Measurements from ENCODE around the gene SLC35E1.
A peak's percentile ranks its signal among the peaks of the same experiment; 100 is the strongest.

The SLC35E1 gene

DNA sequence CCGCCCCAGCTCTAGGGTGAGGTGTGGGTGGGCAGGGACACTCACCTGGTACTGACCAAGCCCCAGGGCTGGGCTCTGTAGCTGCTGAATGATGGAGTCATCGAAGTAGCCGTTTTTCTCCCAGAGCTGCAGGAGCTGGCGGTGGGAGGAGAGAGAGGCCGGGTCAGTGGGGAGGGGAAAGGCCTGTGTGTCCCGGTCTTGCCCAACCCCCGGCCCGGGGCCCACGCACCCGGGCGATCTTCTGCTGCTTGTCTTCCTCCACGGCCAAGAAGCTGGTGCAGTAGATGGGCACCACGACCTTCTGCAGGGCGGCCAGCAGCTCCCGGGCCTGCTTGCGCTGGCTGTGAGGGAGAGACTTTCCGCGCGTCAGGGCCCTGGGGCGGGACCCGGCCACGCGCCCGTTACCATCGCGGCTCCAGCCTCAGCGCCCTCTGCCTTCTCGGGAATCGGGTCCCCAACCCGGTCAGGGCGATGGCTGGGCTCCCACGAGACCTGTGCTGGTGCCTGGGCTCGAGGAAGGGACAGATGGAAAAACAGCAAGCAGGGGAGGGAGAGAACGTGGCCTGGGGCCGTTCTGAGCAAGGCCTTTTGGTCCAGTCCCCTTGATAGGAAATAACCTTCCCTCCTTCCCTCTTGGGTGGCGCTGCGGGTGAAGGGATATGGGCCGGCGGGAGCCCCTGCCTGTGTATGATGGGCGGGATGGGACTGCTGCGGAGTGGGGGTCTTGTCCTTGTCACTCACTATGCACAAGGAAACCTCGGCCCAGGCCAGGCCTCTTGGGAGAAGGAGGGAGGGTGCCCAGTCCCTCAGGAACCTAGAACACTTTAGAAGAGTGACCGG is 41.5 kb downstream of the SLC35E1 start:
- DNase-seq (ENCODE audit: low read depth), result no peak
- TF ChIP-seq, protein P1, sequence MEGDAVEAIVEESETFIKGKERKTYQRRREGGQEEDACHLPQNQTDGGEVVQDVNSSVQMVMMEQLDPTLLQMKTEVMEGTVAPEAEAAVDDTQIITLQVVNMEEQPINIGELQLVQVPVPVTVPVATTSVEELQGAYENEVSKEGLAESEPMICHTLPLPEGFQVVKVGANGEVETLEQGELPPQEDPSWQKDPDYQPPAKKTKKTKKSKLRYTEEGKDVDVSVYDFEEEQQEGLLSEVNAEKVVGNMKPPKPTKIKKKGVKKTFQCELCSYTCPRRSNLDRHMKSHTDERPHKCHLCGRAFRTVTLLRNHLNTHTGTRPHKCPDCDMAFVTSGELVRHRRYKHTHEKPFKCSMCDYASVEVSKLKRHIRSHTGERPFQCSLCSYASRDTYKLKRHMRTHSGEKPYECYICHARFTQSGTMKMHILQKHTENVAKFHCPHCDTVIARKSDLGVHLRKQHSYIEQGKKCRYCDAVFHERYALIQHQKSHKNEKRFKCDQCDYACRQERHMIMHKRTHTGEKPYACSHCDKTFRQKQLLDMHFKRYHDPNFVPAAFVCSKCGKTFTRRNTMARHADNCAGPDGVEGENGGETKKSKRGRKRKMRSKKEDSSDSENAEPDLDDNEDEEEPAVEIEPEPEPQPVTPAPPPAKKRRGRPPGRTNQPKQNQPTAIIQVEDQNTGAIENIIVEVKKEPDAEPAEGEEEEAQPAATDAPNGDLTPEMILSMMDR (IDR thresholded peaks at IDR 0.05; ENCODE audit: control insufficient read depth, extremely low read depth, insufficient read depth), result no peak
- H3K4me3 ChIP-seq (ENCODE audit: low read depth, low read length), result no peak overlapping the region

DNA sequence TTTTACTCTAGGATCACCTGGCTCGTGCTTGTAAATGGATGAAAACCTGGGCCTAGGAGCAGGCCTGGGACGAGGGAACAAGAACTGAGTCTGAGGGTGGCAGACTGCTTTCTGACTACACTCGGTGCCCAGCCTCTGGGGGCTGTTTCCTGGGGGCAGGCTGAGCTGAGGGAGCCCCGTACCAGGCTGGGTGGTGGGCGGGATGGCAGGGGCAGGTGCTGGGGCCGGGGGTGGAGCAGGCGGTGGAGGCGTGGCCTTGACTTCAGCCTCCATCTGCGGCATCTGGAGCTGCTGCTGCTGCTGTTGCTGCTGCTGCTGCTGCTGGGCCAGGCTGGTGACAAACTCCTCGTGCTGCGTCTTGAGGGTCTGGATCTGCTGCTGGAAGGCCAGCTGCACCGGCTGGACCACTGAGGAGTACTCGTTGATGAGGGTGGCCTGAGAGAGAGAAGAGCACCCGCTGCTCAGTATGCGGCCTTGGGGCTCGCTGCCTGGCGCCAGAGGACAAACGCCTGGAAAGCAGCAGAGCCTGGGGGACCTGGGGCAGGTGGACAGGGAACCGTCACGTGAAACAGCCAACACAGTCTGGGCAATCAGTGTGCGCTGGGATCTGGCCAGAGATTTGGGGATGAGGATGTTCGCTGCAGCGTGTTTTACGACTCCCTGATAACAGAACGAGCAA is 42.6 kb downstream of the SLC35E1 start:
- H3K4me3 ChIP-seq (ENCODE audit: low read depth, low read length), result no peak overlapping the region
- DNase-seq (ENCODE audit: low read depth), result no peak
- TF ChIP-seq, protein P1 (IDR thresholded peaks at IDR 0.05; ENCODE audit: control insufficient read depth, extremely low read depth, insufficient read depth), result no peak

DNA sequence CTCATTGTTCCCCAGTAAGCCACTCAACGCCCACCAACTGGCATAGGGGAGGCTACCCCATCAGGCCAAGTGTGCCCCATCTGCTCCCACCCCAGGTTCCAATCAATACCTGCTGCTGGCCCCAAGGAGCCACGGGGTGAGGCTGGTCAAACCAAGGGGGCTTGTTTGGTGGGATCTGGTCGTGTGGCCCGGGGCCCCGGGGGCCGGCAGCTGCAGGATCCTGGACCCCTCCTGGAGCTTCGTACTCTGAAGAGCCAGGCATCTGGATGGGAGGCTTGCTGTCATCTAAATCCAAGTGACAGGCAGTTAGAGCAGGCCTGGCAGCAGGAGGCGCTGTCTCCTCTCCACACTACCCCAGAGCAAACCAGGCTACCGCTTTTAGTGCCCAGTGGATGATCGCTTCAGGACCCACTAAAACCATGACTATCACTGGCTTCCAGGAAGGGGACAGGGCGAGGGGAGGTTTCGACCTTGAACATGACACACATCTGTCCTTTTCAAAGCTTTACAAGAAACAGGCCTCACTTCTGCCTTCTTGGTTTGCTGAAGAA is 44.2 kb downstream of the SLC35E1 start:
- no peak overlapping the region for H3K4me3 ChIP-seq (ENCODE audit: low read depth, low read length)
- TF ChIP-seq, protein P1 (IDR thresholded peaks at IDR 0.05; ENCODE audit: control insufficient read depth, extremely low read depth, insufficient read depth), result peak; percentile 66
- no peak for DNase-seq (ENCODE audit: low read depth)

DNA sequence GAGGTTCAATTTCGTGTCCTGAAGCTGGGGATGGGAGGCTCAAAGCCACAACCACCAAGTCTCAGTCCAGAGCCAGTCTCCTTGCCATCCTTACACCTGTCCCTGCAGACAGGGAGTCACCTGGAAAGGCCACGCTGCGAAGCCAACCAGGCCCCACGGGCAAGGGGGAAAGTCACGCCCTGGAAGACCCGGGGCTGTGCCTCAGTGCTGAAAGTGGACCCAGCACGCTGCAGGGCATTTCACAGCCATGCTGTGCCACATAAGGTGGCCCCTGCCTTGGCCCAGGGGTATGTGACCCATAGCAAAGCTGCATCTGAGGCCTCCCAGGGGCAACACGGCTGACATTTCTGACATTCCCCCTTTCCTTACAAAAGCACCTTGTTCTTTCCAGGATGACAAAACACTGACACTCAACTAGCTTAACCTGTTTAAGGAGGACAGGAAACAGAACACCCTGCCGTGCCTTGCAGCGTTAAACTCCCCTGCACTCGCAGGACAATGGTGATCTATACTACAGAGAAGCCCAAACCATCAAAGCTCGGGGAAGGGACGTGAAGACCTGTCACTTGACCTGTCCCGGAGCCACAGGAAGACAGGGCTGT is 44.8 kb downstream of the SLC35E1 start:
- TF ChIP-seq, protein P1 (IDR thresholded peaks at IDR 0.05; ENCODE audit: control insufficient read depth, extremely low read depth, insufficient read depth), result no peak
- no peak overlapping the region for H3K4me3 ChIP-seq (ENCODE audit: low read depth, low read length)
- no peak for DNase-seq (ENCODE audit: low read depth)

DNA sequence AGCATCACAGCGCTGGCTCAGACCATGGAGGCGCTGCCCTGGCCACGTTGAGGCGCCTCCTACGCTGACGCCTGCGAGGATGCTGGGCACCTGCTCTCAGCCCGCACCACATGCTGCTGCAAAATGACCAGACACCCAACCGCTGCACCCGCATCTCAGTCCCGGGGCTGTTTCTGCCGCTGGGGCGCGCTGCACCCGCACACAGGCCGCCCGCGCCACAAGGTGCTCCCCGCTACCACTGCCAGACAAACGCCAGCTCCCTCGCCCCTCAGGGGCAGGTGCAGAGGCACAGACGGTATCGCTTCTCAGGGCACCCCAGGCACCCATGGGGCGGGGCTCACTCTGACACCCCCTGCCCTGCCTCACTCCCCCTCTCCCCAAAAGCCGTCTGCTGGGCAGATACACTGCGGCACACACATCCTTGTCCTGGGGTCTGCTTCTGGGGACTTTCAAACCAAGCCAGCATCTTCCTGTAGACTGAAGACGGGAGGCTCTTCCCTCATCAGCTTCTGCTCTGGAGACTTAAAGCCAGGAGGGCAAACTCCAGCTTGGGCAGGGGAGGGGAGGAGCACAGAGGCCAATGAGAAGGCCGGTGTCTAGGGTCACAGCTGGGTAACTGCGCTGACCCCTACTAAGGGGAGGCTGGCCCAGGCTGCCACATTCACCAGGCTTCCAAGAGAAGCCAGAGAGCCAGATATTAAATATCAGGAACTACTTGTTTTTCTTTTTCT is 46.3 kb downstream of the SLC35E1 start:
- no peak for DNase-seq (ENCODE audit: low read depth)
- TF ChIP-seq, protein P1 (IDR thresholded peaks at IDR 0.05; ENCODE audit: control insufficient read depth, extremely low read depth, insufficient read depth), result no peak
- H3K4me3 ChIP-seq (ENCODE audit: low read depth, low read length), result no peak overlapping the region

DNA sequence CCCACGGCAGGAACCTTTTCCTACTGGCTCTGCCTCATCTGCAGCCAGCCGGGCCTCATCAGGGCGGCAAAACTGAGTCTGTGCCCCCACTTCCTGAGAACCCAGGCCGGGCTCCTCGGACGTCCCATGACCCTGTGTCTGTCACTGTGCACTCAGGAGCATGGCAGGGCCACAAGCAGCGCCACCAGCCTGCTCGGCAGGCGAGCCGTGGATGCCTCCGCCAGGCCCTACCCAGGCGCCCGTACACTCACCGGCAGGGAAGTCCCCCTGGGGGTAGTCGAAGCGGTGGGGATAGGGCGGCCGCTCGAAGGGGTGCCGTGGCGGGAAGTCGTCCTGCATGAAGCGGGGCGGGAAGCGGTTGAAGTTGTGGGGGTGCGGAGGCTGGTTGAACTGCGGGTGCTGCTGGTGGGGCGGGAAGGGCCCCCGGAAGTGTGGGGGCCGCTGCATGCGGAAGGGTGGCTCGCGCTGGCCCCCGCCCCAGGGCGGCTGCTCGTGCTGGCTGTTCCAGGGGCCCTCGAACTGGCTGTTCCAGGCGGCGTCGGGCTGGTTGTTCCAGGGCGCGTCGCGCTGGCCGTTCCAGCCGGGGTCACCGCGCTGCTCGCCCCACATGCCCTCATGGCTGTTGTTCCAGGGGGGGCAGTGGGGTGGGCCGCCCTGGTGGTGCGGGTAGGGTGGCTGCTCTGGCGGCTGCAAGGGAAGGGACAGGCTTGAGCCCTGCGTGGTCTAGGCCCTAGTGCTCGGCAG is 47.1 kb downstream of the SLC35E1 start:
- H3K4me3 ChIP-seq (ENCODE audit: low read depth, low read length), result no peak overlapping the region
- TF ChIP-seq, protein P1 (IDR thresholded peaks at IDR 0.05; ENCODE audit: control insufficient read depth, extremely low read depth, insufficient read depth), result no peak

More for the DNA sequence above, 47.1 kb downstream of the SLC35E1 start:
- DNase-seq (ENCODE audit: low read depth), result no peak

Data from LNCaP clone FGC (cell line).